ENCODE measurements around the gene SRSF4.
A peak's percentile ranks its signal among the peaks of the same experiment; 100 is the strongest.
"Not testable (repeated sequence)": the region's sequence is repeated elsewhere in the genome, so short reads cannot be mapped to it uniquely, and the experiment has no call there.

SRSF4 gene

GRCh38 chr1:29223521-29223920 lies 41.8 kb upstream of the SRSF4 start:
- no peak for TF ChIP-seq CTCF (IDR thresholded peaks at IDR 0.05; ENCODE audit: low read depth, low read length)
- H3K4me3 ChIP-seq (replicated peaks in 1 of 2; ENCODE audit: low read depth in 2 of 2, low read length in 2 of 2): no peak overlapping the region
- no peak for DNase-seq (ENCODE audit: low read depth in 2 of 2)

- H3K4me3 ChIP-seq (replicated peaks in 1 of 2; ENCODE audit: low read depth in 2 of 2, low read length in 2 of 2): no peak overlapping the region
- TF ChIP-seq CTCF (IDR thresholded peaks at IDR 0.05; ENCODE audit: low read depth, low read length): no peak
- no peak for DNase-seq (ENCODE audit: low read depth in 2 of 2)
Observed at GRCh38 chr1:29222686-29223085, 41.0 kb upstream of the SRSF4 start.

- H3K4me3 ChIP-seq (replicated peaks in 1 of 2; ENCODE audit: low read depth in 2 of 2, low read length in 2 of 2); DNase-seq (ENCODE audit: low read depth in 2 of 2): not testable (repeated sequence)
Observed at GRCh38 chr1:29222260-29222659, 40.6 kb upstream of the SRSF4 start.

GRCh38 chr1:29221296-29221695 lies 39.6 kb upstream of the SRSF4 start:
- DNase-seq (ENCODE audit: low read depth in 2 of 2): no peak
- no peak for TF ChIP-seq CTCF (IDR thresholded peaks at IDR 0.05; ENCODE audit: low read depth, low read length)
- no peak overlapping the region for H3K4me3 ChIP-seq (replicated peaks in 1 of 2; ENCODE audit: low read depth in 2 of 2, low read length in 2 of 2)

GRCh38 chr1:29218223-29218622 lies 36.5 kb upstream of the SRSF4 start:
- DNase-seq (ENCODE audit: low read depth in 2 of 2): peak; percentile 9 to 60
- no peak overlapping the region for H3K4me3 ChIP-seq (replicated peaks in 1 of 2; ENCODE audit: low read depth in 2 of 2, low read length in 2 of 2)
- TF ChIP-seq CTCF (IDR thresholded peaks at IDR 0.05; ENCODE audit: low read depth, low read length): no peak

GRCh38 chr1:29217633-29218032 lies 35.9 kb upstream of the SRSF4 start:
- H3K4me3 ChIP-seq (replicated peaks in 1 of 2; ENCODE audit: low read depth in 2 of 2, low read length in 2 of 2): no peak overlapping the region
- TF ChIP-seq CTCF (IDR thresholded peaks at IDR 0.05; ENCODE audit: low read depth, low read length): no peak
- no peak for DNase-seq (ENCODE audit: low read depth in 2 of 2)

GRCh38 chr1:29213055-29213454 lies 31.4 kb upstream of the SRSF4 start:
- H3K4me3 ChIP-seq (replicated peaks in 1 of 2; ENCODE audit: low read depth in 2 of 2, low read length in 2 of 2): no peak overlapping the region
- no peak for TF ChIP-seq CTCF (IDR thresholded peaks at IDR 0.05; ENCODE audit: low read depth, low read length)
- DNase-seq (ENCODE audit: low read depth in 2 of 2): no peak
